AG04450 (cell line): ENCODE measurements around the gene ADAMTS16. TPM values are rescaled to one million over a fixed set of nuclear protein-coding genes. Genes with fewer than 3 reads are reported as not detected.

ENCODE experiments used
- CTCF ChIA-PET: fragments of 300-600, 350-600 bp; formaldehyde crosslinking; extraction: SDS; loops from one replicate; lab custom pipeline; 2022; ENCODE audit warnings: antibody characterized with exemption, inconsistent platforms; lab: Charles Lee
- POLR2A ChIA-PET: fragments of 350-600 bp; formaldehyde crosslinking; extraction: SDS; loops from one replicate; lab custom pipeline; 2021; ENCODE audit warnings: antibody characterized with exemption, inconsistent platforms; lab: Yijun Ruan, JAX
- DNase-seq: peaks from one replicate; pipeline ENCODE4 v3.0.0-alpha.2; 2011; ENCODE audit warnings: low read depth, low spot score
- H3K27ac ChIP-seq: one replicate; pipeline ENCODE4 v1.5.1; 2012; ENCODE audit warnings: low read depth, low read length, control low read depth
- H3K27me3 ChIP-seq: one replicate; pipeline ENCODE4 v1.6.0; 2012; ENCODE audit warnings: low read length; ENCODE audit not compliant: control insufficient read depth, insufficient read depth
- H3K4me3 ChIP-seq: 2 replicates; pipeline ENCODE4 v1.5.1; 2011; ENCODE audit warnings: mild to moderate bottlenecking, low read depth, low read length, control low read depth
- H3K9me3 ChIP-seq: 2 replicates; pipeline ENCODE4 v1.5.1; 2012; ENCODE audit warnings: low read length; ENCODE audit not compliant: control insufficient read depth, insufficient read depth
- CTCF ChIP-seq: IDR thresholded peaks from 2 replicates; pipeline ENCODE4 v1.5.1; 2011; ENCODE audit warnings: low read depth, low read length, control low read depth, inconsistent platforms
- polyA plus RNA-seq: library from polyadenylated mRNA; depleted of rRNA; stranded (reverse); fragments of >200 nt; gene quantifications from 2 replicates; pipeline ENCODE4 v1.2.3, GENCODE V29; 2011

The ADAMTS16 gene
- polyA plus RNA-seq, 1 experiment: 0.04 TPM

- Histone ChIP-seq H3K27ac (no peak overlapping the region), H3K9me3 (no peaks in the 10 kb centered on the region; the same call in 1 of the 2 replicates), H3K4me3 (no peak overlapping the region), H3K27me3 (no peaks in the 10 kb centered on the region)
- no peak for TF ChIP-seq CTCF
- ChIA-PET POLR2A (no interaction called here), CTCF (no interaction called here)
- DNase-seq: no peak
Measured at GRCh38 chr5:5156471-5157082, 16.4 kb downstream of the ADAMTS16 start.

- DNase-seq: no peak
- ChIA-PET POLR2A (no interaction called here), CTCF (no interaction called here)
- no peaks in the 10 kb centered on the region for H3K27me3 ChIP-seq
- no peak overlapping the region for H3K27ac ChIP-seq
- no peak overlapping the region for H3K4me3 ChIP-seq
- no peaks in the 10 kb centered on the region; the same call in 1 of the 2 replicates for H3K9me3 ChIP-seq
- no peak for TF ChIP-seq CTCF
Measured at GRCh38 chr5:5158472-5158895, 18.4 kb downstream of the ADAMTS16 start.

- ChIA-PET POLR2A (no interaction called here), CTCF (no interaction called here)
- no peak for DNase-seq
- no peak for TF ChIP-seq CTCF
- no peak overlapping the region for H3K27ac ChIP-seq
- no peak overlapping the region for H3K4me3 ChIP-seq
- H3K9me3 ChIP-seq: no peaks in the 10 kb centered on the region; the same call in 1 of the 2 replicates
- no peaks in the 10 kb centered on the region for H3K27me3 ChIP-seq
Measured at GRCh38 chr5:5159282-5160103, 19.4 kb downstream of the ADAMTS16 start.

GRCh38 chr5:5164163-5164562 lies 24.0 kb downstream of the ADAMTS16 start:
- Histone ChIP-seq H3K9me3 (peaks cover 4% of the 10 kb centered on the region; the same call in 1 of the 2 replicates), H3K4me3 (no peak overlapping the region), H3K27me3 (no peaks in the 10 kb centered on the region), H3K27ac (no peak overlapping the region)
- CTCF ChIA-PET: no interaction called here
- no peak for DNase-seq
- POLR2A ChIA-PET: no interaction called here
- TF ChIP-seq CTCF: no peak

GRCh38 chr5:5165541-5166002 lies 25.4 kb downstream of the ADAMTS16 start:
- H3K4me3 ChIP-seq: no peak overlapping the region
- DNase-seq: no peak
- H3K27me3 ChIP-seq: no peaks in the 10 kb centered on the region
- POLR2A ChIA-PET: no interaction called here
- peaks cover 4% of the 10 kb centered on the region; the same call in 1 of the 2 replicates for H3K9me3 ChIP-seq
- no peak for TF ChIP-seq CTCF
- CTCF ChIA-PET: interaction anchor here (1.1 kb wide), 1 partner anchor 254 kb away, joined by 4 read pairs; no protein-coding TSS in a partner anchor
- no peak overlapping the region for H3K27ac ChIP-seq
